Hematopoietic multipotent progenitor cell treated with erythropoietin and hydrocortisone succinate and interleukin-3 and kit ligand, for 8 days (in vitro differentiated cells): Measurements from ENCODE around the gene VLDLR.

Experiments
- DNase-seq: peaks from one replicate; pipeline ENCODE4 v3.0.0-alpha.2; 2015

VLDLR gene

DNA sequence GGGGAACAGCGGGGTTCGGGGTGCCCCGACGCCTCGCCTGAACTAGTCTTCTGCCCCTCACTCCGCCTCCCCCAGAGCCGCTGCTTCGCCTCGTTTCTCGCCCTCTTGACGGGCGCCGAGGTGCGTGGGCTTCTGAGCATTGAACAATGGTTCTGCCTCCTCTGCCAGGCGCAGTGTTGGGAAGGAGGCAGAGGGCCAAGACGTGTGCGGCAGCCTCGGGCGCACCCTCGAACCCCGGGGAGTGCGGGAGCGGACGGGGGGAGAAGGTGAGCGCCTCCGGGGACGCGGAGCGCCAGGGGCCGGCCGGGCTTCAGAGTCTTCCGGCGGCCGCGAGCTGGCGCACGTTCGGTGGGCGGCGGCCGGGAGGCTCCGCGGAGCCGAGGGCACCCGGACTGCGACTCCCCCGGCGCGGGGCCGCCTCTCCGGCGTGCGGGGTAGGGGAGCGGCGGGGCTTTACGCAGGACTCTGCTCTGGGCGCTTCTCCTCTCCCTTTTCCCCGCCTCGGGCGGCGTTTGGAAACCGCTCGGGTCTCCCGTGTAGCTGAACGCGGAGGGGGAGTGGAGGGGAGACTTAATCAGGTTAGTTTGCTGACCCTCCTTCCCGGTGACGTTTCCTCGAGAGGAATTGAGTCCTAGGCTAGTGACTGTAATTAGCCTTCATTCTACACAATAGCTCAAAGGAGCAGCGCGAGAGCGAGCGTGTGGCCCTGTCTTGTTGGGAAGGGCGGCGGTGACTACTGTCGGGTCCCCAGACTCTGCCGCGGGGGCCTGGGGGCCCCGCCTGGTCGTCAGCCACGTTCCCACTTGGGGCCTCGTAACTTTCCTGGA, 1.1 kb downstream of the VLDLR start:
- DNase-seq: no peak

DNA sequence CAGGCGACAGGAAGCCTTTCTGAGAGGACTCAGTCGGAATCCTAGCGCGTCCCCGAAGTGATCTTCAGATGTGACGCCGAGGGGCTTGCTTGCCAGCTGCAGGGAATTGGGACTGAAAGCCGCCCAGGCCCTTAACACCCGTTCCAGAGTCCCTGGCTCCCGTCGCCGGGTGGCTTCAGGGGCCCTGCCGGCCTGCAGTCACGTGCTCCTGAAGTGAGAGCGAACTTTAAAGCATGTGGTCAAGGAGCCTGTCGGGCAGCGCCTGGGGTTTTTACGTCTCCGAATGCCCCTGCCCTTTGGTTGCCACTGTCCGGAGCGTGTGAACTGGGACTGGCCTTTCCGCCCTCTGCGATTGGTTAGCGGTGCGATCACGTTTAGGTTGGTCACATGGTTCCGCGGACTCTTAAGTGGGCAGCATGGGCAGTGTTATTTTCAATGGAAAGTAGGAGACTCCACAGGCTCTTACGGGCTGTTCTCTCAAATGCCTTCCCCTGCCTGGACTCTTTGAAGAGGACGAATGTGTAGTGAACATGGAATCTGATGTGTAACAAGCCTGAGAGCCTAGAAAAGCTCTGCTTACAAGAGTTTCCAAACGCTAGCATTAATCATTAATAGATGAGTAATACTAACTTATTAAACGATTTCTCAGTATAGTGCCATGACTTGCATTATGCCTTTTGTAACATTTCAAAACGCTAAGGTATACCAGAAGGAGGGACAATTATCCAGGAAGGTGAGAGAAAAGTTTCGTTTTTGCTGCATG, 1.9 kb downstream of the VLDLR start:
- DNase-seq: no peak

DNA sequence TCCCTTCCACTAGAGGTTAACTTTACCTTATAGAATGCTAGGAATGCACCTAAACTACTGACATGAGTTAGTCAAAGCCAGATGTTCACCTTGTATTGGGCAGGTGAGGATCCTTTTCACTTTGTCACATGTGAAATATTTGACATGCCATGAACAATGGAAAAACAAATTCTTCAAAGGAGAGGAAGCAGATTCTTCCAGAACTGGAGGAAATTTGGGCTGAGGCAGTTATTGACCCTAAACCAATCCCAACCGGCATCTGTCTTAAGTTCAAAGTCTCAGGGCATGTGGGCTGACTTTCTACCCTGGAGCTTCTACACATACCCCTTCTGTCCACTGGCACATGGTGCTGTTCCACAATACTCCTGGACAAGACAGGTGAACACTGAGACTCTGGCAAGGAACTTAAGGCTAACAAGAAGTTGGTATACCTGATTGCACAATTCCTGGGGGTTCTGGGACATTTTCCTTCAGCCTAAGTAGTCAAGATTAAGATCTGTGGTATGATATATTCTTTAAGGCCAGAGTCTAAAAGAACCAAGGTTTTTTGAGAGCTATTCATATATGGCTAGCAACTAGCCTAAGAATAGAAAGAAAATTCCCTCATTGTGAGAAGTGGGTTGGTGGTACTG, 2.6 kb downstream of the VLDLR start:
- DNase-seq: no peak

DNA sequence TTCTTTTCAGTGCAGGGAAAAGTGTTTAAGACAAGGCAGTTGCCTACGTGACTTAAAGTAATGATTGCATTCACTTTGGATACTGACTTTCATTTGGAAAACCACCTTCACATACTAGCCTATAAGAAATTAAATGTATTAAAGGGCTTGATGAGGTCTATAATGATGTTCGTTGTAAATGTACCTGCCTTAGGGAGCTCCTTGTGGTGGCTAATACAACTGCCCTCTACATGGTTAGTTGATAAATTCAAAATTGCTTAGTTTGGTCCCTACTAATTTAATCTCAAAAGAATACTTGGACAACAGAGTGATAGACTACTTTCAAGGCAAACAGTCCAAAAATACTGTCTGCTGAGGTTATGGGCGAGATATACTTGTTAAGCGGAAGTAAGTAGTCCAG, 3.8 kb downstream of the VLDLR start:
- no peak for DNase-seq

DNA sequence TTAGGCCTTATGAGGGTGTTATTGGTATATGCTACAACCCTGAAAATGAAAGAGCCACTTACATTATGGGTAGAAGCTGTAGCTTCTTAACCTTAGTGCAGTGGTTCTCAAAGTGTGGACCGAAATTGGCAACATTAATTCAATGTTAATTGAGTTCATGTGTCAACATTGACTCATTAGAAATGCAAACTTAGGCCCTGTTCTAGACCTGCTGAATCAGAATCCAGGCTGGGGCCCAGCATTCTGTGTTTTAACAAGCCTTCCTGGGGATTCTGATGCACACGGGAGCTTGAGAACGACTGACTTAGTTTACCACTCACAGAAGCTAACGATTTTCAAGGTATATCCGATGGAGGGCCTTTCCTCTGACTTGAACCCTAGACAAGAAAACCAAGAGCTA, 7.3 kb downstream of the VLDLR start:
- no peak for DNase-seq

DNA sequence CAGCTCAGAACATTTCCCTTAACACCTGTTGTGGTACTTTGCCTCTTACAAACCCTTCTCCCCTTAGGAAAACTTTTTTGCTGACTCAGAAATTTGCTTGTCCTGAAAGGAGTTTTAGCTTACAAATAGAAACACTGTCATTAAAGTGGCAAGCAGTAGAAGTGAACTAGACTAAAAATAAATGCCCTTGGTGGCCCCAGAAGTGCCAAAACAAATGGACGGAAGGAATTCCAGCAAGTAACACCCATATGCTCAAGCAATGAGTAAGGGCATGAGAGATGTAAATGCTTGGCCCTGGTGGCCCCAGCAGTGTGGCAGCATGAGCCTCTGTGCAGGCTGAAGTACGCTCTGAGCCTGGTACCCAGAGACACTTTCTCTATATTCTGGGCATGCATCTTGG, 8.6 kb downstream of the VLDLR start:
- no peak for DNase-seq

DNA sequence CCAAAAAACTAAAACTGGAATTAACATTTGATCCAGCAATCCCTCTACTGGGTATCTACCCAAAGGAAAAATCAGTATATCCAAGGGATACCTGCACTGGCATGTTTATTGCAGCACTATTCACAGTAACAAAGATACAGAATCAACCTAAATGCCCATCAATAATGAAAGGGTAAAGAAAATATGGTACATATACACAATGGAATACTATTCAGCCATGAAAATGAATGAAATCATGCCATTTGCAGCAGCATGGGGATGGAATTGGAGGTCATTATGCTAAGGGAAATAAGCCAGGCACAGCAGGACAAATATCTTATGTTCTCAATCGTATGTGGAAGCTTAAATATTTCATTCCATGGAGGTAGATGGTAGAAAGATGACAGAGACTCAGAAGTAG, 9.7 kb downstream of the VLDLR start:
- no peak for DNase-seq

DNA sequence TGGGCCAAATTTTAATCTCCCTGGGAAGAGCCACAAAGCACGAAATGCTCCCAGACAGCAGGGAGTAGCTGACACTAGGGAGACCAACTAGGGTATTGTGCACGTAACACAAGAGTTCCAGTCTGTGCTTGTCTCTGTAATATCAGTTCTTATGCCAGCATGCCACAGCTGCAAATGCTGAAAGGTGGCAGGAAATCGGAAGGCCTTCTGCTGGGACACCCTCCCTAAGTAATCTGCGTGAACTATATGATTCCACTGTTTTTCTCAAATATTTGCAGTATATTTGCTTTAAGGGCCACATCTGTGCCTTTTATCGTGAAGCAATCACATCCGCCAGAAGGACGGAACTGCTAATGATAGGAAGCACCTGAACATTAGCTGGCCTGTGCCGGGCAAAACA, 12.6 kb downstream of the VLDLR start:
- DNase-seq: no peak

DNA sequence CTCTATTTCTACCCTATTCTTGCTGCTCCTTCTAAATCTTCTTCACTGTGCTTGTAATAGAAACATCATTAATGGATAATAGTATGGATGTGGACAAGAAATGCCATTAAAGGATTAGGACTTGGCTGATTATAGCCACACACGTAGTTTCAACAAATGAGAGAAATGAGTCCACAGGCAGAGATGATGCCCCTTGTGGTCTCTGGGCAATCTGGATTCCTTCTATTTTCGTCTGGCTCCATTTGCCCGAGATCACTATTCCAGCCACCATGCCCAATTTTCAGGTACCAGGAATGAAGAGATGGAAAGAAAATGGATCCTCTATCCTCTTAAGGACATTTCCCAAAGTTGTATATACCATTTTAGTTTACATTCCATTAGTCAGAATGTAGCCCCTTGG, 13.2 kb downstream of the VLDLR start:
- no peak for DNase-seq

DNA sequence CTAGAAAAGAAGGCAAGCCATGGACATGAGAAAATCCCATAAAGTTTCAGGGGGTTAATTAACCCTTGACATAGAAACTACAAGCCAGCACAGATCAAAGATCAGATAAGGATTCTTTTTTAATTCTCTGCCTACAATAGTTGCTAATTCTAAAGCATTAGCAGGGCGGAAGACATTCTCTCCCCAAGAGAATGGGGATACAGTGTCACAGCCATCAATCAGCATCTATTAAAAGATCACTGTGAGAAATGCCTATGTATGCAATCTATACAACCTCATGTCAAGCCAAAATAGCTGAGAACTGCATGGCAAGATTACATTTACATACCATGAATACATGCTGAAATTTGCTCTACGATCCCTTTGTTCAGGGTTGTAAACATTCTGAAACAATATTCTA, 14.3 kb downstream of the VLDLR start:
- DNase-seq: no peak

DNA sequence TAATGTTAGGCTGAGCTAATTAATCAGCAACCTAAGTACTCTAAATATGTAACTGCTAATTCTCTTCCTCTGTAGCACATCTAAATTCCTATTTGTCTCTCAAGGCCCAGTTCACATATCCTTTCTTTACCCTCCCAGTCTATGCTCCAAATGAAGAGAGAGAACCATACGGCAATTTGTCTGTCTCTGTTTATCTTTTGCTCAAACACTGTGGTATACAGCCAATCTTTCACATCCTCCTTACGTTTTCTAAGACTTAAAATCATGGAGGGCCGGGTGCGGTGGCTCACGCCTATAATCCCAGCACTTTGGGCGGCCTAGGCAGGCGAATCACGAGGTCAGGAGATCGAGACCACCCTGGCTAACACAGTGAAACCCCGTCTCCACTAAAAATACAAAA, 15.8 kb downstream of the VLDLR start:
- no peak for DNase-seq

DNA sequence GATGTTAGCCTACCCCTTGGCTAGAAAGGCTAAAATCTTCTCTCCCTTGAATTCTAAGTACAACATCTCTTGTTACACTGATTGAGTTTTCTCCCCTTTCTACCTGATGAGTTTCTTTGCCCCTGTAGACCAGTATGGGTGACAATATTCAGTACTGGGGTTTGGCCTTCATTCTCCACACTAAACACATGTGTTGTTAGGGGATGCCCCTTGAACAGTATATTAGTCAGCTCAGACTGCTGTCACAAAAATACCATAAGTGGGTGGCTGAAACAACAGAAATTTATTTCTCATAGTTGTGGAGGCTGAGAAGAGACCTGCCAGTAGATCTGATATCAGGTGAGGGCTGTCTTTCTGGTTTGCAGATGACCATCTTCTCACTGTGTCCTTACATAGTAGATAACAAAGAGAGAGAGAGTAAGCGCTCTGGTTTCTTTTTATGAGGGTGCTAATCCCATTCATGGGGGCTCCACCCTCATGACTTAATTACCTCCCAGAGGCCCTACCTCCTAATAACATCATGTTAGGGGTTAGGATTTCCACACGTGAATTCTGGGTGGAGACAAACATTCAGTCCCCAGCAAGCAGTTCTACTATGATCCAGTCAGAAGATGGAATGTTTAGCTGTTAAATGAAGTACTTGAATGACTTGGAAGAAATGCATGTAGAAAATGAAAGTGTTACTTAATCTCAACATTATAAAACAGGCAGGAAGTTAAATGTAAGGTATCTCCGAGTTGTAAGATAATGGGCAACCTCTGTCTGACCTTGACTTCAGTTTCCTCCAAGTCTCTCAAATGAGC, 17.5 kb downstream of the VLDLR start:
- no peak for DNase-seq

DNA sequence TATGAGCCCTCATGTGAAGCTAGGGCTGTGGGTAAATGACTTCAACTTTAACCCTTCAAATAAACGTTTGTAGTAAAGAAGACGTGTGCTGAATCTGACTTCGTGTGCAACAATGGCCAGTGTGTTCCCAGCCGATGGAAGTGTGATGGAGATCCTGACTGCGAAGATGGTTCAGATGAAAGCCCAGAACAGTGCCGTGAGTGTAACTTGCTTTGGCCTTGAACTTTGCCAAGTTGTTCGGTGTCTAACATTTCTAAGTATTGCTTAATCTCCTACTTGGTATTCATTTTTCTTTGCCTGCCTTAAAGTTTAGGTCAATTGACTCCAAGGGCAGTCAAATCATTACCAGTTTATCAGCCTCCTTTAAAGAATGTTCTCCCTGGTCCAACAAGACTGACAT, 18.2 kb downstream of the VLDLR start:
- no peak for DNase-seq

DNA sequence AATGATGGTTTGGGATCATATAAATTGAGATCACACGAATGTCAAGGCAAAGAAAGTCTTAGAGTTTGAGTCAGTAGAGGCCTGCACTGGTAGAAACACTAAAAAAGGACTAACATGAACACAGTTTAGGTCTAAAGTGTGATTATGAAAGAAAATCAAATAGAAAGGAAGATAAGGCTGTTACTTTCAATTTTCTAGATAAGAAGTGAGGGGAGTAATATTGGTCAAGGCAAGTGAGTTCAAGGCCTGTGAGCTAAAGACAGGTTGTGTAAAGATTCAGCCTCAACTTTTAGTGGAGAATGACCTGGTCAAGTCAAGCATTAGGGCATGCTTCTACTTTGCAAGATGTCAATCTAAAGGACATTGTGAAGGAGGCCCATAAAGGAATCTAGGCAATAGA, 19.0 kb downstream of the VLDLR start:
- DNase-seq: no peak

DNA sequence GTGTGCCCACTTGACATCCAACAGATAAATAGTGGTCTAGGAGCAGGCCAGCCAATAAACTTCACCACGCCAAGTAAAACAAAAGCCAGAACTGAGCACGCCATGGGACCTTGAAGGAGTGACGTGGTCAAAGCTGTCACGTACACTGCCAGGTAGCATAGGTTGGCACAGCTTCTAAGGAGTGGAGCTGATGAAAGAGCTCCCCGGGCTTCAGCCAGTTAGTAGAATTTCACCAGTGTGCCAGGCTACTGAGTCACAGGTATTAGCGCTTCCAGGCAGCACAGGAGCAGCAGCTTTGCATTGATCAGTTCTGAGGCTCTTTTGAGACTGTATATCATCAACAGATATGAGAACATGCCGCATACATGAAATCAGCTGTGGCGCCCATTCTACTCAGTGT, 19.4 kb downstream of the VLDLR start:
- no peak for DNase-seq

DNA sequence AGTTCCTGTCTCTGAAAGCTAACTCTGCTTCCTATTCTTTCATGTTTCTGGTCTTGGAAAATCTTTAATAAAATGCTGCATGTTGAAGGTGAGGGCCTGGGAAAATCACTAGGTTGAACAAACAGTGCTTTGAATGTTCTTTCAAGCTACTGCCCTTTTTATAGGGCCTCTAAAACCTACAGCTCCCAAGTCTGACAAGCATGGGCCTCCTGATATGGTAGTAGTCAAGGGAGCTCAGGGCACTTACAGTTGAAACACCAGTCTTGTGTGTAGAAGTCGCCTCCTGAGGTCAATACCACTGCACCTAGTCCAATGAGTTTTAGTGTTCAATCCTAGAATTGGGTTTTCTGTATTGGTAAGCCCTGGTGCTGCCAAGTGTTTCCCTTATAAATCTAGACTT, 20.5 kb downstream of the VLDLR start:
- no peak for DNase-seq

DNA sequence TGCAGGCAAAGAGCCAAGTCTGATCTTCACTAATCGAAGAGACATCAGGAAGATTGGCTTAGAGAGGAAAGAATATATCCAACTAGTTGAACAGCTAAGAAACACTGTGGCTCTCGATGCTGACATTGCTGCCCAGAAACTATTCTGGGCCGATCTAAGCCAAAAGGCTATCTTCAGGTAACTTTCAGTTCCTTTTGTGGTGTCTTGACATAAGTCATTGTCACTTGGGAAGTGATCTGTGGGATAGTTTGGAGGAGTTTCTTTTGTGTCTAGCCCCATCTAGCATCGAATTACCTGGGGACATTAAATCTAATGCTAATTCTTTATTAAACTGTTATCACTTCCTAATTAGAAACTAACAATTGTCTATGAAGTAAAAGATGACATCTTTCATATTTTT, 24.0 kb downstream of the VLDLR start:
- DNase-seq: no peak

DNA sequence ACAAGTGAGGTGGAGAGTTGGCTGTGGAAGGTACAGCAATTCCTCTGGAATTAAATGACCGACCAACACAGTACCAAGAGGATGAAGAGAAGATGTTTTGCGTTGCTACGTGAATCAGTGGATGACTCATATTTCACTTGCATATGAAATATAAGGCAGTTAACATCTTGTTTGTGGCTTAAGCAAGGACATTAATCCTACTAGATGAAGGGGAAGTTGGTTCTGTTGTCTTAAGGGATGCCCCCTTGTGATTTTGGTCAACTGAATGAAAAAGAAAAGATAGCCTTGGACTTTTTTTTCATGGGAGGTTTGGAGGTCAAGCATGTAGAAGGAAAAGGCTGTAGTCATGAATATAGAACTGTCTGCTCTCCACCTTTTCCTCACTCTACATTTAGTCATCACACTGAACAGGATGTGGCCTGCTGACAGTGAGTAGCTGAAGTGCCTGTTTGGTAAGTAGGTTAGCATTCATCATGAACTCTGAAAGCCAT, 33.9 kb downstream of the VLDLR start:
- DNase-seq: no peak

DNA sequence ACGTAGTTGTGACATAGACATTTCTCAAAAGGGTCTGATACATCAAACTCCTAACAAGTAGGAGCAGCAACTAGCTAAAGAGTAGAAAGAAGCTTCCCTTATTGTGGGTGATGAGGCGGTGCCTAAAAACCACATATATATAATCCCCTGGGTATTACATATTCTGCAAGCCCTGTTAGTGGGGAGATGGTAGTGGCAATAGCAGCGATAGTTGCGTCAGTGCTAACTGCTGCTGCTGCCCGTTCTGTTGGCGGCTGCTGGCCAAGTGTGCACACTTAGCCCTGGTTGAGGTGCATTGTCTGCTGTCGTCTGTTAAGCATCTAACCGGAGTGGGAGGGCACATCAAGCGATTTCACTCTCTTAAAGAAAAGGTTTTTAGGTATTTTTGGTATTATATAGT, 35.8 kb downstream of the VLDLR start:
- DNase-seq: peak; percentile 16

DNA sequence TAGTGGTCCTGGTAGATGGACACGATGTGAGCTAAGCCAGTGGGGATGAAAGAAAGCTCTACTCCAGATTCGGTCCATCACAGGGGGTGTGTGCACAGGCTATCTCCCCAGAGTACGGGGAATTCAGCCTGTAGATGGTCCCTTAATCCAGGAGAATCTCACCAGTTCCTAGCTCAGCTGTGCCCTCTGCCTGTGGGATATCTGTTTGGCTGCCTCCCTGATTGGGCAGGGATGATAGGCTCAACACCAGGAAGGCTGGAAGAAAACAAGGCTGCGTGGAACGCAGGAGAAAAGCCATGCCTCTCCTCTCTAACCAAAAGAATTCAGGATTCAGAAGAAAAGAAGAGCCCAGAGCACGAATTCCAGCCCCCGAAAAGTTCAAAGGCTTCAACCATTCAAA, 40.9 kb downstream of the VLDLR start:
- no peak for DNase-seq

DNA sequence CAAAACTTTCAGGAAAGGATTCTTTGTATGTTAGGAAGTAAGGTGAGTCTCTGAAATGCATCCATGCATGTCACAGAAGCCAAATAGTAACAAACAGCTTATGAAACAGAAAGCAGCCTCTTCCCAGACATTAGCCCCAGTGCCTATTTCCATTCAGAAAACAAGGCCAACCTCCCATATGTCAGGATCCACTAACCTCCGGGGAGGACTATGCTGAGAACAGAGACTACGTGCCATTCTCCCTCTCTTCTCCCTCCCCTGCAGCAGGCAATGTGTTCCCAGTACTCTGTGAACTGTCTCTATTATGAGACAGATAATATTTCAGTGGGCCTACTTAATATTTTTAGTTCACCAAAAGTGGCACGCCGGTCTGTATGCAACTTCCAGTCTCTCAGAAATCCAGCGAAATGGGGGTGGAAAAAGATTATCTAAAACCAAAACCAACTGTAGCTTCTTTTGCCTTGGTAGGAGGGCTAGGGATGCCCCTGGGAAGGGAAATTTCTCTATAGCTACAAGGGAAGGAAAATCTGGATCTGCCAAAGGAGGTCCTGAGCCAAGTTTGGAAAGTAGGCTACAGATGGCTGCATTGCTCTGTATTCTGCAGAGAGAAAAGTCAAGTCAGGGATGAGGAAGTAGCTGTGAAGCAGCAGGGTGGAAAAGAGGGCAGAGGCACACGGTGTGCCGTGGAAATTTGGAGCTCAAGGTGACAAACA, 42.0 kb downstream of the VLDLR start:
- DNase-seq: no peak
